Measurements from ENCODE around the gene SLC30A9. TPM values are rescaled to one million over a fixed set of nuclear protein-coding genes. Genes with fewer than 3 reads are reported as not detected.

Gene SLC30A9
- total and polyA plus RNA-seq, 2 donors (not counting 3 experiments of a cell fraction or from before 2014, with no cell fraction given) = 24.5 to 40.6 TPM

DNA sequence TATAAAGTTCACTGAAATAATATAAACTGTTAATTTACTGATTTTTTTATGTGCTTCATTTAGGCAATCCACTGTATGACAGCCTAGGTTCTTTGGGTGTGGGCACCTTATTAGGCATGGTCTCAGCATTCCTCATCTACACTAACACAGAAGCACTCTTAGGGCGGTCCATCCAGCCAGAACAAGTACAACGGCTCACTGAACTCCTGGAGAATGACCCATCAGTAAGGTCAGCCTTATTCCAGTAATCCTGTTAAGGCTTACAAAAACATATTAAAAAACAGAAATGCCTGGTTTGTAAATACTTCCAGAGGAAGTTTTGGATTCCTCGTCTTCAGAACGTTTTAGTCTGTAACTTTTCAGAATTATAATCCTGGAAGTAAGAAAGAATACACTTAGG lies 80.1 kb downstream of the SLC30A9 start:
- DNase-seq (ENCODE audit: low read depth, low spot score) = no peak
- H4K20me1 ChIP-seq (replicated peaks; ENCODE audit: control insufficient read depth, extremely low read depth, insufficient read depth, low read length) = no peaks in the 10 kb centered on the region
- dilution Hi-C loops (cut with MboI; ENCODE audit: extremely low pct_ligation_motif_present, low sequenced_read_pairs) (no loop called here), intact Hi-C loops (cut with micrococcal nuclease) (no loop called here)
- no peaks in the 10 kb centered on the region for H3K4me1 ChIP-seq (ENCODE audit: control insufficient read depth, extremely low read depth, insufficient read depth, low read length)
- no peaks in the 10 kb centered on the region for H3K9me3 ChIP-seq (replicated peaks; ENCODE audit: control insufficient read depth, insufficient read depth, low read length)
- FAIRE-seq = no peak
- no peak overlapping the region for H2AFZ ChIP-seq (ENCODE audit: low read depth, low read length)
- no peak overlapping the region for H3K4me3 ChIP-seq (replicated peaks in 1 of 3; ENCODE audit: insufficient read depth in 1 of 3, low read depth in 1 of 3, low read length in 3 of 3)
- H3K36me3 ChIP-seq (ENCODE audit: control insufficient read depth in 2 of 2, extremely low read depth in 1 of 2, insufficient read depth in 2 of 2, low read length in 2 of 2) = peaks cover 3% of the 10 kb centered on the region in 2 experiments
- no peaks in the 10 kb centered on the region for H3K27me3 ChIP-seq (ENCODE audit: control insufficient read depth in 2 of 2, insufficient read depth in 2 of 2, low read length in 2 of 2)
- no peak overlapping the region for H3K4me2 ChIP-seq (ENCODE audit: insufficient read depth, low read length)
- no peaks in the 10 kb centered on the region for H3K9me1 ChIP-seq (replicated peaks; ENCODE audit: control insufficient read depth, extremely low read depth, insufficient read depth, low read length)
- H3K9ac ChIP-seq (replicated peaks; ENCODE audit: extremely low read depth, insufficient read depth, low read length) = no peak overlapping the region
- CTCF ChIA-PET = no interaction called here
- no TSS peak for BruUV-seq (replicated peaks)
- no peaks in the 10 kb centered on the region for H3K79me2 ChIP-seq (ENCODE audit: control insufficient read depth, insufficient read depth, low read length)
- TF ChIP-seq MYC (IDR thresholded peaks at IDR 0.05; ENCODE audit: low read depth, low read length) (no peak), JUN (IDR thresholded peaks at IDR 0.05; ENCODE audit: borderline replicate concordance, insufficient read depth, insufficient read length, low read depth) (no peak), EZH2 (IDR thresholded peaks at IDR 0.05; ENCODE audit: borderline replicate concordance, low read depth, low read length, severe bottlenecking) (no peak), POLR2AphosphoS5 (IDR thresholded peaks at IDR 0.05; ENCODE audit: insufficient read depth, low read depth, low read length) (no peak), FOS (IDR thresholded peaks at IDR 0.05; ENCODE audit: borderline replicate concordance, insufficient read depth, low read length) (no peak), POLR2A (IDR thresholded peaks at IDR 0.05; ENCODE audit: low read depth, low read length) (no peak), GATA2 (IDR thresholded peaks at IDR 0.05; ENCODE audit: insufficient read depth, insufficient read length, low read depth, low read length) (no peak)
- TF ChIP-seq, protein P1, sequence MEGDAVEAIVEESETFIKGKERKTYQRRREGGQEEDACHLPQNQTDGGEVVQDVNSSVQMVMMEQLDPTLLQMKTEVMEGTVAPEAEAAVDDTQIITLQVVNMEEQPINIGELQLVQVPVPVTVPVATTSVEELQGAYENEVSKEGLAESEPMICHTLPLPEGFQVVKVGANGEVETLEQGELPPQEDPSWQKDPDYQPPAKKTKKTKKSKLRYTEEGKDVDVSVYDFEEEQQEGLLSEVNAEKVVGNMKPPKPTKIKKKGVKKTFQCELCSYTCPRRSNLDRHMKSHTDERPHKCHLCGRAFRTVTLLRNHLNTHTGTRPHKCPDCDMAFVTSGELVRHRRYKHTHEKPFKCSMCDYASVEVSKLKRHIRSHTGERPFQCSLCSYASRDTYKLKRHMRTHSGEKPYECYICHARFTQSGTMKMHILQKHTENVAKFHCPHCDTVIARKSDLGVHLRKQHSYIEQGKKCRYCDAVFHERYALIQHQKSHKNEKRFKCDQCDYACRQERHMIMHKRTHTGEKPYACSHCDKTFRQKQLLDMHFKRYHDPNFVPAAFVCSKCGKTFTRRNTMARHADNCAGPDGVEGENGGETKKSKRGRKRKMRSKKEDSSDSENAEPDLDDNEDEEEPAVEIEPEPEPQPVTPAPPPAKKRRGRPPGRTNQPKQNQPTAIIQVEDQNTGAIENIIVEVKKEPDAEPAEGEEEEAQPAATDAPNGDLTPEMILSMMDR (IDR thresholded peaks at IDR 0.05; ENCODE audit: extremely low read depth in 1 of 2, insufficient read depth in 1 of 2, low read depth in 1 of 2, low read length in 2 of 2) = no peak
- TF ChIP-seq, protein P2, sequence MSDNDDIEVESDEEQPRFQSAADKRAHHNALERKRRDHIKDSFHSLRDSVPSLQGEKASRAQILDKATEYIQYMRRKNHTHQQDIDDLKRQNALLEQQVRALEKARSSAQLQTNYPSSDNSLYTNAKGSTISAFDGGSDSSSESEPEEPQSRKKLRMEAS (IDR thresholded peaks at IDR 0.05; ENCODE audit: insufficient read depth, insufficient read length) = no peak
- no peak overlapping the region for H3K27ac ChIP-seq (ENCODE audit: insufficient read depth, low read depth, low read length)
- POLR2A ChIA-PET = no interaction called here

All from endothelial cell of umbilical vein (primary cell).